Measurements from ENCODE around the gene TTN.

The TTN gene

GRCh38 chr2:178807227-178808008 lies at the start of gene TTN:
TSS of gene TTN (minus strand) at chr2:178807423. CDS start at chr2:178804642, 2,781 bp downstream.
- DNase-seq, result no peak

- DNase-seq, result no peak
These were observed 47.9 kb upstream of the TTN start for GRCh38 chr2:178855151-178855550.

- no peak for DNase-seq
These were observed 41.1 kb upstream of the TTN start for GRCh38 chr2:178848335-178848734.

GRCh38 chr2:178846458-178846802 lies 39.2 kb upstream of the TTN start:
- no peak for DNase-seq

GRCh38 chr2:178845566-178846457 lies 38.6 kb upstream of the TTN start:
- DNase-seq, result no peak

GRCh38 chr2:178844701-178845100 lies 37.5 kb upstream of the TTN start:
- no peak for DNase-seq

GRCh38 chr2:178844269-178844668 lies 37.0 kb upstream of the TTN start:
- DNase-seq, result no peak

GRCh38 chr2:178843697-178844096 lies 36.5 kb upstream of the TTN start:
- no peak for DNase-seq

GRCh38 chr2:178836807-178837206 lies 29.6 kb upstream of the TTN start:
- no peak for DNase-seq

GRCh38 chr2:178834086-178834485 lies 26.9 kb upstream of the TTN start:
- no peak for DNase-seq

GRCh38 chr2:178833382-178833781 lies 26.2 kb upstream of the TTN start:
- no peak for DNase-seq

- no peak for DNase-seq
These were observed 23.2 kb upstream of the TTN start for GRCh38 chr2:178830451-178830850.

GRCh38 chr2:178829981-178830380 lies 22.8 kb upstream of the TTN start:
- DNase-seq, result no peak

GRCh38 chr2:178829299-178829960 lies 22.2 kb upstream of the TTN start:
- no peak for DNase-seq

GRCh38 chr2:178828486-178828881 lies 21.3 kb upstream of the TTN start:
- DNase-seq, result no peak

- DNase-seq, result no peak
These were observed 20.7 kb upstream of the TTN start for GRCh38 chr2:178827739-178828485.

GRCh38 chr2:178827111-178827510 lies 19.9 kb upstream of the TTN start:
- no peak for DNase-seq

GRCh38 chr2:178825183-178825582 lies 18.0 kb upstream of the TTN start:
- no peak for DNase-seq

- no peak for DNase-seq
These were observed 17.0 kb upstream of the TTN start for GRCh38 chr2:178824181-178824580.

- DNase-seq, result no peak
These were observed 12.8 kb upstream of the TTN start for GRCh38 chr2:178819992-178820391.

GRCh38 chr2:178819147-178819875 lies 12.1 kb upstream of the TTN start:
- DNase-seq, result no peak

- DNase-seq, result no peak
These were observed 4.7 kb upstream of the TTN start for GRCh38 chr2:178811901-178812300.
